BE2C (cell line): ENCODE results near the gene B3GALNT2.
"Not testable (repeated sequence)": the region's sequence is repeated elsewhere in the genome, so short reads cannot be mapped to it uniquely, and the experiment has no call there.

Experiments
- DNase-seq: peaks from one replicate; pipeline ENCODE4 v3.0.0-alpha.2; 2020
- H3K27me3 ChIP-seq: fragments of 250-450 bp; sonication (Bioruptor Pico); 2 replicates; pipeline ENCODE4 v1.5.1; 2020; ENCODE audit warnings: mild to moderate bottlenecking
- H3K36me3 ChIP-seq: fragments of 250-450 bp; sonication (Bioruptor Pico); 2 replicates; pipeline ENCODE4 v1.5.1; 2020; ENCODE audit warnings: mild to moderate bottlenecking
- H3K4me1 ChIP-seq: fragments of 250-450 bp; sonication (Bioruptor Pico); 2 replicates; pipeline ENCODE4 v1.5.1; 2020
- H3K4me3 ChIP-seq: 2 replicates; pipeline ENCODE4 v1.5.1; 2011; ENCODE audit warnings: low read depth, low read length
- H3K9me3 ChIP-seq: fragments of 250-450 bp; sonication (Bioruptor Pico); 2 replicates; pipeline ENCODE4 v1.5.1; 2020
- TF ChIP-seq, protein P1 (sequence below): IDR thresholded peaks from 2 replicates; pipeline ENCODE4 v1.5.1; 2012; ENCODE audit warnings: mild to moderate bottlenecking, low read depth, low read length

B3GALNT2 gene

DNA sequence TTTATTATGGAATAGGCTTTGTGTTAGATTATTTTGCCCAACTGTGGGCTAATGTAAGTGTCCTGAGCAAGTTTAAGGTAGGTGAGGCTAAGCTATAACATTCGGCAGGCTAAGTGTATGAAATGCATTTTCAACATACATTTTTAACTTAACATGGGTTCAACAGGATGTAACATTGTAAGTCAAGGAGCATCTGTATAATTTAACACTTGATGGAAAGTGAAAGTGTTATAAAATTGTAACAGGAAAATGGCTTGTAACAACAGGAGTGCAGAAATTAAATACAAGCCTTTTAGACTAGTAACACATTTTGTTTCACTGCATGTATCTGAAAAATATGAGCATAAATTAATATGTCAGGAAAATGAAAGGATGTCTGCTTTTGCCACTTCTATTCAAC lies 42.3 kb downstream of the B3GALNT2 start:
- Histone ChIP-seq H3K9me3 (no peaks in the 10 kb centered on the region), H3K27me3 (no peaks in the 10 kb centered on the region), H3K4me3 (no peak overlapping the region), H3K4me1 (no peaks in the 10 kb centered on the region; the same call in 1 of the 2 replicates), H3K36me3 (peaks cover 4% of the 10 kb centered on the region)
- no peak for DNase-seq
- TF ChIP-seq, protein P1, sequence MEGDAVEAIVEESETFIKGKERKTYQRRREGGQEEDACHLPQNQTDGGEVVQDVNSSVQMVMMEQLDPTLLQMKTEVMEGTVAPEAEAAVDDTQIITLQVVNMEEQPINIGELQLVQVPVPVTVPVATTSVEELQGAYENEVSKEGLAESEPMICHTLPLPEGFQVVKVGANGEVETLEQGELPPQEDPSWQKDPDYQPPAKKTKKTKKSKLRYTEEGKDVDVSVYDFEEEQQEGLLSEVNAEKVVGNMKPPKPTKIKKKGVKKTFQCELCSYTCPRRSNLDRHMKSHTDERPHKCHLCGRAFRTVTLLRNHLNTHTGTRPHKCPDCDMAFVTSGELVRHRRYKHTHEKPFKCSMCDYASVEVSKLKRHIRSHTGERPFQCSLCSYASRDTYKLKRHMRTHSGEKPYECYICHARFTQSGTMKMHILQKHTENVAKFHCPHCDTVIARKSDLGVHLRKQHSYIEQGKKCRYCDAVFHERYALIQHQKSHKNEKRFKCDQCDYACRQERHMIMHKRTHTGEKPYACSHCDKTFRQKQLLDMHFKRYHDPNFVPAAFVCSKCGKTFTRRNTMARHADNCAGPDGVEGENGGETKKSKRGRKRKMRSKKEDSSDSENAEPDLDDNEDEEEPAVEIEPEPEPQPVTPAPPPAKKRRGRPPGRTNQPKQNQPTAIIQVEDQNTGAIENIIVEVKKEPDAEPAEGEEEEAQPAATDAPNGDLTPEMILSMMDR = no peak

DNA sequence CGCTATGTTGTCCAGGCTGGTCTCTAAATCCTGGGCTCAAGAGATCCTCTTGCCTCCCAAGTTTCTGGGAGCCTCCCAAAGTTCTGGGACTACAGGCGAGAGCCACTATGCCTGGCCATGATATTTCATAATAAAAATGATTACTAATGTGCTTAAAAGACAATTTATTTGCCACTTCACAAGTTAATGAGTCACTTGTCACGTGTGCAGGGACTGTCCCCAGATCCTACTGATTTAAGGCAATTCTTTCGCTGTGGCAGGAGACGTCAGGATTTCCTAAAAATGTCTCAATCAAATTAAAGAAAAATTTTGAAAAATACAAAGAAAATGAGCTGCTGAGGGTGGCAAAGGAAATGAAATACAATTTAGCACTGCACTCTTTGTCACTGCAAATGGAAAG lies 43.5 kb downstream of the B3GALNT2 start:
- no peaks in the 10 kb centered on the region for H3K27me3 ChIP-seq
- no peaks in the 10 kb centered on the region; the same call in 1 of the 2 replicates for H3K4me1 ChIP-seq
- no peaks in the 10 kb centered on the region for H3K9me3 ChIP-seq
- no peak overlapping the region for H3K4me3 ChIP-seq
- no peak for DNase-seq
- TF ChIP-seq, protein P1 = no peak
- peaks cover 6% of the 10 kb centered on the region for H3K36me3 ChIP-seq

DNA sequence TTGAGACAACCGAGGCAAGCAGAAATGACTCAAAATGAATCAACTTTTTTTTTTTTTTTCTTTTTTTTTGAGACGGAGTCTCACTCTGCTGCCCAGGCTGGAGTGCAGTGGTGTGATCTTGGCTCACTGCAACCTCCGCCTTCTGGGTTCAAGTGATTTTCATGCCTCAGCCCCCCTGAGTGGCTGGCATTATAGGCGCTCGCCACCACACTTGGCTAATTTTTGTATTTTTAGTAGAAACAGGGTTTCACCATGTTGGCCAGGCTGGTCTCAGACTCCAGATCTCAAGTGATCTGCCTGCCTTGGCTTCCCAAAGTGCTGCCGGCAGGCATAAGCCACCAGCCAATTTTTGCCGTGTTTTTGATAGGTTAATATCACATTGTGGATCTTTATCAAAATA lies 46.4 kb downstream of the B3GALNT2 start:
- DNase-seq, H3K4me3 ChIP-seq, H3K9me3 ChIP-seq, H3K4me1 ChIP-seq, H3K27me3 ChIP-seq: not testable (repeated sequence)
- H3K36me3 ChIP-seq = peaks cover 30% of the 10 kb centered on the region

DNA sequence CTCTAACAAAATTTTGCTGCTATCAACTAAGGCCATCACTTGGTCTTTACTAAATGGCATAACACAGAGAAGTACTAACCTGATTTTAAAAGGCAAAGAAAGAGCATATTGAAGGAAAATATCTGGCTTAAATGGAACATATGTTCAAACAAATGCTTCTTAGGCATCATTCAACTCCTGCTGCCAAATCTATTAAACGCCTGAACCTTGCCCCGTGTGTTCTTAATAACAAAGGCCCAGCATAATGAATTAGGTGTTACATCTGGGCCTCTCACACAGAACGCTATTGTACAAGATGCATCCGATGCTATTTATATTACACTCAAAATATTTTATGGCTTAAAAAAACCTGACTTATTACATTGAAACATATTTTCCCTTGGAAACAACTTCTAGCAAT lies 48.4 kb downstream of the B3GALNT2 start:
- no peaks in the 10 kb centered on the region for H3K4me1 ChIP-seq
- H3K27me3 ChIP-seq = no peaks in the 10 kb centered on the region
- TF ChIP-seq, protein P1 = no peak
- peaks cover 44% of the 10 kb centered on the region for H3K36me3 ChIP-seq
- DNase-seq = no peak
- no peak overlapping the region for H3K4me3 ChIP-seq
- H3K9me3 ChIP-seq = no peaks in the 10 kb centered on the region

DNA sequence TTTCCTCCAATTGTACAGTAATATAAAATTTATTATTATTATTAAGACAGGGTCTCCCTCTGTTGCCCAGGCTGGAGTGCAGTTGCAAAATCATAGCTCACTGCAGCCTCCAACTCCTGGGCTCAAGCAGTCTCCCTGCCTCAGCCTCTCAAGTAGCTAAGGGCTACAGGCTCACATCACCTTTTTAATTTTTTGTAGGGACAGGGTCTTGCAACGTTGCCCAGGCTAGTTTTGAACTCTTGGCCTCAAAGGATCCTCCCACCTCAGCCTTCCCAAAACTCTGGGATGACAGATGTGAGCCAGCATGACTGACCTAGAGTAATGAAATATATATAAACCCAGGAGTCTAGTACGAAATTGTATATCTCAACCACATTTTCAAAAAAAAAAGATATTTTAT lies 49.2 kb downstream of the B3GALNT2 start:
- H3K9me3 ChIP-seq = no peaks in the 10 kb centered on the region
- H3K36me3 ChIP-seq = peaks cover 50% of the 10 kb centered on the region
- H3K4me1 ChIP-seq = no peaks in the 10 kb centered on the region
- H3K27me3 ChIP-seq = no peaks in the 10 kb centered on the region
- DNase-seq = no peak
- no peak overlapping the region for H3K4me3 ChIP-seq
- TF ChIP-seq, protein P1 = no peak

DNA sequence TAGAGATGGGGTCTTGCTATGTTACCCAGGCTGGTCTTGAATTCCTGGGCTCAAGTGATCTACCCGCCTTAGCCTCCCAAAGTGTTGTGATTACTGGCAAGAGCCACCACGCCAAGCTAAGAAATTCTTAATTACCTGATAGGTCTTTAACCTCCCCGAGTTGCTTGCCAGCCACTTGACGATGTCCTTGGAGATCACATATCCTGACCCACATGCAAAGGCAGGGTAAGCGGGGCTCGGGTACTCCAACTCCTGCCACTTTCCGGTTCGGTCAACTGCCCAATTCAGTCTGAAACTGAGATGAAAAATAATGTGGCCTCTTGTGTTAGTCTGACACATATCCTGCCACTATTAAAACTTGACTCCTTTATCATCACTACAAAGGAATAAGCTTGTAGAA lies 50.2 kb downstream of the B3GALNT2 start:
- peaks cover 61% of the 10 kb centered on the region for H3K36me3 ChIP-seq
- H3K27me3 ChIP-seq = no peaks in the 10 kb centered on the region
- H3K4me3 ChIP-seq = no peak overlapping the region
- no peaks in the 10 kb centered on the region for H3K9me3 ChIP-seq
- TF ChIP-seq, protein P1 = no peak
- H3K4me1 ChIP-seq = no peaks in the 10 kb centered on the region
- DNase-seq = no peak
